Activated T-helper 17 cell treated with anti-CD3 and anti-CD28 coated beads, Interleukin-2, amount 50 U/mL, for 72 hours (primary cell): ENCODE measurements around the gene ERBB4. TPM values are rescaled to one million over a fixed set of nuclear protein-coding genes. Genes with fewer than 3 reads are reported as not detected.
"Not testable (repeated sequence)": the region's sequence is repeated elsewhere in the genome, so short reads cannot be mapped to it uniquely, and the experiment has no call there.

Source experiments
- ATAC-seq: fragments of 150-1000 bp; cut with Tn5 transposase; replicated peaks from 2 replicates; pipeline ENCODE4 v1.10.0; 2021; ENCODE audit warnings: mild to moderate bottlenecking, moderate library complexity
- H3K27ac Mint-ChIP-seq: one replicate; pipeline ENCODE4 v1.8.0; 2022; ENCODE audit warnings: mixed read lengths
- H3K27me3 Mint-ChIP-seq: one replicate; pipeline ENCODE4 v1.8.0; 2022; ENCODE audit warnings: mixed read lengths
- H3K36me3 Mint-ChIP-seq: one replicate; pipeline ENCODE4 v1.8.0; 2022; ENCODE audit warnings: low read depth, mild to moderate bottlenecking, mixed read lengths
- H3K4me1 Mint-ChIP-seq: one replicate; pipeline ENCODE4 v1.8.0; 2022; ENCODE audit warnings: mixed read lengths
- H3K4me3 Mint-ChIP-seq: one replicate; pipeline ENCODE4 v1.8.0; 2022; ENCODE audit warnings: mild to moderate bottlenecking, mixed read lengths
- H3K9me3 Mint-ChIP-seq: one replicate; pipeline ENCODE4 v1.8.0; 2022; ENCODE audit warnings: mixed read lengths
- total RNA-seq, 2 donors: library from RNA; stranded (reverse); gene quantifications; one replicate each; pipeline ENCODE4 v1.2.3, GENCODE V29; 2022

The ERBB4 gene
- total RNA-seq, 2 donors from 2014 or later: not detected

GRCh38 chr2:212238152-212238551, 300.4 kb downstream of the ERBB4 start:
- not testable (repeated sequence) for ATAC-seq, H3K4me3 Mint-ChIP-seq, H3K27ac Mint-ChIP-seq, H3K36me3 Mint-ChIP-seq, H3K4me1 Mint-ChIP-seq, H3K9me3 Mint-ChIP-seq, H3K27me3 Mint-ChIP-seq

GRCh38 chr2:212237350-212238095, 301.1 kb downstream of the ERBB4 start:
- H3K9me3 Mint-ChIP-seq: peaks cover 5% of the 10 kb centered on the region
- no peaks in the 10 kb centered on the region for H3K36me3 Mint-ChIP-seq
- no peak overlapping the region for H3K27ac Mint-ChIP-seq
- no peaks in the 10 kb centered on the region for H3K27me3 Mint-ChIP-seq
- no peaks in the 10 kb centered on the region for H3K4me1 Mint-ChIP-seq
- H3K4me3 Mint-ChIP-seq: no peak overlapping the region
- no peak for ATAC-seq

GRCh38 chr2:212228743-212229171, 309.8 kb downstream of the ERBB4 start:
- peaks cover 11% of the 10 kb centered on the region for H3K9me3 Mint-ChIP-seq
- no peaks in the 10 kb centered on the region for H3K4me1 Mint-ChIP-seq
- H3K36me3 Mint-ChIP-seq: no peaks in the 10 kb centered on the region
- ATAC-seq: no peak
- no peak overlapping the region for H3K4me3 Mint-ChIP-seq
- no peaks in the 10 kb centered on the region for H3K27me3 Mint-ChIP-seq
- no peak overlapping the region for H3K27ac Mint-ChIP-seq

GRCh38 chr2:212227755-212228154, 310.8 kb downstream of the ERBB4 start:
- Mint-ChIP-seq H3K9me3 (peaks cover 11% of the 10 kb centered on the region), H3K27ac (no peak overlapping the region), H3K4me3 (no peak overlapping the region), H3K4me1 (no peaks in the 10 kb centered on the region), H3K27me3 (no peaks in the 10 kb centered on the region), H3K36me3 (no peaks in the 10 kb centered on the region)
- ATAC-seq: no peak

GRCh38 chr2:212226114-212226513, 312.5 kb downstream of the ERBB4 start:
- H3K36me3 Mint-ChIP-seq: no peaks in the 10 kb centered on the region
- ATAC-seq: no peak
- peaks cover 15% of the 10 kb centered on the region for H3K9me3 Mint-ChIP-seq
- H3K27ac Mint-ChIP-seq: no peak overlapping the region
- no peak overlapping the region for H3K4me3 Mint-ChIP-seq
- no peaks in the 10 kb centered on the region for H3K4me1 Mint-ChIP-seq
- H3K27me3 Mint-ChIP-seq: no peaks in the 10 kb centered on the region

- Mint-ChIP-seq H3K27ac (no peak overlapping the region), H3K9me3 (peaks cover 5% of the 10 kb centered on the region), H3K36me3 (no peaks in the 10 kb centered on the region), H3K4me1 (no peaks in the 10 kb centered on the region), H3K4me3 (no peak overlapping the region), H3K27me3 (no peaks in the 10 kb centered on the region)
- ATAC-seq: no peak
Observed at GRCh38 chr2:212223696-212224095, 314.9 kb downstream of the ERBB4 start.

GRCh38 chr2:212213191-212213590, 325.4 kb downstream of the ERBB4 start:
- Mint-ChIP-seq H3K4me1 (no peaks in the 10 kb centered on the region), H3K27ac (no peak overlapping the region), H3K27me3 (no peaks in the 10 kb centered on the region), H3K9me3 (no peaks in the 10 kb centered on the region), H3K36me3 (no peaks in the 10 kb centered on the region), H3K4me3 (no peak overlapping the region)
- no peak for ATAC-seq

- Mint-ChIP-seq H3K36me3 (no peaks in the 10 kb centered on the region), H3K9me3 (no peaks in the 10 kb centered on the region), H3K27me3 (no peaks in the 10 kb centered on the region), H3K4me3 (no peak overlapping the region), H3K4me1 (no peaks in the 10 kb centered on the region), H3K27ac (no peak overlapping the region)
- ATAC-seq: no peak
Observed at GRCh38 chr2:212208467-212208866, 330.1 kb downstream of the ERBB4 start.

- Mint-ChIP-seq H3K4me1 (no peaks in the 10 kb centered on the region), H3K36me3 (no peaks in the 10 kb centered on the region), H3K9me3 (no peaks in the 10 kb centered on the region), H3K4me3 (no peak overlapping the region), H3K27me3 (no peaks in the 10 kb centered on the region), H3K27ac (no peak overlapping the region)
- no peak for ATAC-seq
Observed at GRCh38 chr2:212197776-212198175, 340.8 kb downstream of the ERBB4 start.

GRCh38 chr2:212195626-212196025, 343.0 kb downstream of the ERBB4 start:
- H3K27ac Mint-ChIP-seq: no peak overlapping the region
- H3K27me3 Mint-ChIP-seq: no peaks in the 10 kb centered on the region
- no peak for ATAC-seq
- H3K4me1 Mint-ChIP-seq: no peaks in the 10 kb centered on the region
- no peaks in the 10 kb centered on the region for H3K36me3 Mint-ChIP-seq
- no peak overlapping the region for H3K4me3 Mint-ChIP-seq
- H3K9me3 Mint-ChIP-seq: no peaks in the 10 kb centered on the region

GRCh38 chr2:212194396-212194795, 344.2 kb downstream of the ERBB4 start:
- Mint-ChIP-seq H3K36me3 (no peaks in the 10 kb centered on the region), H3K27me3 (no peaks in the 10 kb centered on the region)

GRCh38 chr2:212193803-212194202, 344.8 kb downstream of the ERBB4 start:
- ATAC-seq: no peak
- Mint-ChIP-seq H3K4me3 (no peak overlapping the region), H3K4me1 (no peaks in the 10 kb centered on the region), H3K27me3 (no peaks in the 10 kb centered on the region), H3K27ac (no peak overlapping the region), H3K9me3 (no peaks in the 10 kb centered on the region), H3K36me3 (no peaks in the 10 kb centered on the region)

More at GRCh38 chr2:212194396-212194795, 344.2 kb downstream of the ERBB4 start:
- Mint-ChIP-seq H3K4me1 (no peaks in the 10 kb centered on the region), H3K4me3 (no peak overlapping the region), H3K9me3 (no peaks in the 10 kb centered on the region), H3K27ac (no peak overlapping the region)
- ATAC-seq: no peak

GRCh38 chr2:212193056-212193455, 345.5 kb downstream of the ERBB4 start:
- Mint-ChIP-seq H3K4me1 (no peaks in the 10 kb centered on the region), H3K27ac (no peak overlapping the region), H3K27me3 (no peaks in the 10 kb centered on the region), H3K9me3 (no peaks in the 10 kb centered on the region), H3K36me3 (no peaks in the 10 kb centered on the region), H3K4me3 (no peak overlapping the region)
- no peak for ATAC-seq

GRCh38 chr2:212191438-212191837, 347.2 kb downstream of the ERBB4 start:
- not testable (repeated sequence) for H3K27me3 Mint-ChIP-seq, H3K4me1 Mint-ChIP-seq, H3K9me3 Mint-ChIP-seq, H3K4me3 Mint-ChIP-seq, H3K27ac Mint-ChIP-seq, H3K36me3 Mint-ChIP-seq, ATAC-seq

- Mint-ChIP-seq H3K36me3 (no peaks in the 10 kb centered on the region), H3K9me3 (no peaks in the 10 kb centered on the region), H3K4me3 (no peak overlapping the region), H3K27me3 (no peaks in the 10 kb centered on the region), H3K27ac (no peak overlapping the region), H3K4me1 (no peaks in the 10 kb centered on the region)
- no peak for ATAC-seq
Observed at GRCh38 chr2:212186166-212186565, 352.4 kb downstream of the ERBB4 start.

- no peak for ATAC-seq
- no peak overlapping the region for H3K27ac Mint-ChIP-seq
- no peaks in the 10 kb centered on the region for H3K4me1 Mint-ChIP-seq
- no peaks in the 10 kb centered on the region for H3K27me3 Mint-ChIP-seq
- H3K4me3 Mint-ChIP-seq: no peak overlapping the region
- no peaks in the 10 kb centered on the region for H3K36me3 Mint-ChIP-seq
- H3K9me3 Mint-ChIP-seq: no peaks in the 10 kb centered on the region
Observed at GRCh38 chr2:212181646-212182045, 357.0 kb downstream of the ERBB4 start.
